ACHN (cell line): Measurements from ENCODE around the gene ZNF429.
"Not testable (repeated sequence)": the region's sequence is repeated elsewhere in the genome, so short reads cannot be mapped to it uniquely, and the experiment has no call there.

Experiments used
- DNase-seq: peaks from one replicate; pipeline ENCODE4 v3.0.0-alpha.2; 2015
- in situ Hi-C: cut with HindIII; loops from 2 replicates; pipeline ENCODE4 v1.10.0; 2017; ENCODE audit warnings: low sequenced_read_pairs, low pct_ligation_motif_present, low pct_unique_long_range_greater_than_20kb

Gene ZNF429

GRCh38 chr19:21508198-21508597 is 2.8 kb downstream of the ZNF429 start:
- in situ Hi-C loops = no loop called here
- DNase-seq = no peak

GRCh38 chr19:21511058-21511457 is 5.7 kb downstream of the ZNF429 start:
- DNase-seq, in situ Hi-C loops: not testable (repeated sequence)

GRCh38 chr19:21512609-21513008 is 7.2 kb downstream of the ZNF429 start:
- DNase-seq, in situ Hi-C loops: not testable (repeated sequence)

DNA sequence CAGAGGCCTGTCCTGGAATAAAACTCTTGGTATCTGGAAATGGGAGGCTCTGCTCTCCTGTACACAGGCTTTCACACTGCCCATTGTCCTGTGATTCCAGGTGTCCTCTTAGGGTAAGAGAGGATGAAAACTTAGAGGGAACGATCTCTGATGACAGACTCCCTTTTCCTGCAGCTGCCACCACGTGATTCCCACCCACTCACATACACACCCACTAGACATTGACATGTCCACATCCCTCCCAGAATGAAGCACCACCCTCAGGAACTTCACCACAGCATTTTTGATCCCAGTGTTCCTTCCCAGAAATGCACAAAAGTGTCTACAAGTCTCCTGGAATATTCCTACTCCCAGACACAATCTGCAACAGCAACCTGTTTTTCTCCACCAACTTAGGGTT is 8.2 kb downstream of the ZNF429 start:
- no peak for DNase-seq
- in situ Hi-C loops = no loop called here

DNA sequence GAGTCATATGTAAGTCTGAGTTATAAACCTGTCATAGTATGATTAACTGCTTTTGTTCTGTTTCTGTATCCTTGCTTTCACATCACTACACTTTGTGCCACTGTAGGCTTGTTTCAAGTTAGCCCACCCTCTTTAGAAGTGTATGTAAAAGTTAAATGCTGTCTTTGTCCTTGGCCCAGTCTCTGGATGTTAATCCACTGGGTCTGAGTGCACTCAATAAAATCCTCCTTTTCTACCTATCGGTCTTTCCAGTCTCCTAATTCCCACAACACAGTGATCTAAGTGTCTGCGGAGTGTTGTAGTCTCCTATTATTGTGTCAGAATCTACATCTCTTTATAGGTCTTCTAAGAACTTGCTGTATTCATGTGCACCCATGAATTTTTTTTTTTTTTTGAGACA is 14.1 kb downstream of the ZNF429 start:
- in situ Hi-C loops = no loop called here
- DNase-seq = no peak

DNA sequence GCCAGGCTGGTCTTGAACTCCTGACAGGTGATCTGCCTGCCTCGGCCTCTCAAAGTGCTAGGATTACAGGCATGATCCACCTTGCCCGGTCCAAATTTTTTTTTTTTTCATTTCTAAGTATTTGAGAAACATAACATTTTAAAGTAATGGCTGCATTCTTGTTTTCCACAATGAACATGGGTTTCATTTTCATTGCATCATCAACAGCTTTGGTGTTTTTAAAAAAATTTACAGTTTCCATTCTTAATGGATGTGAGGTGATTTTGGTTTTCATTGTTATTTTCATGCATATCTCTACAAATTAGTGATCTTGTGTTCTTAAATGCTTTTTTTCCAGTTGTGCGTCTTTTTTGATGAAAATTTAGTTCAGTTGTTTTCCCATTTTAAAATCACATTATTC is 27.5 kb downstream of the ZNF429 start:
- no peak for DNase-seq
- in situ Hi-C loops = no loop called here

GRCh38 chr19:21536741-21537290 is 31.4 kb downstream of the ZNF429 start:
- DNase-seq, in situ Hi-C loops: not testable (repeated sequence)

DNA sequence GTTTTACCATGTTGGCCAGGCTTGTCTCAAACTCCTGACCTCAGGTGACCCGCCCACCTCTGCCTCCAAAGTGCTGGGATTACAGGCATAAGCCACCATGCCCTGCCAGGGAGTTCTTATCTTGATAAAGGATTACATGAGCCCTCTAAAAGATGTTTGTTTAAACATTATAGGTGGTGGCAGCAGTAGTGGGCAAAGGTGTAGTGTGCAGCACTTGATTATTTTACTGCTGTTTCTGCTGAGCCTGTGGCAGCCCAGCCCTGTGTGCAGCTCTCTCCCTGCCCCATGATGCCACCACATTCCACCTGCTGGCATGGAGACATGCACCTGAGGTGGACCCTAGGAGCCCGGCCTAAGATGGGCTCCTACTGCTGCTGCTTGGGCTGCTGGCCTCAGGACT is 54.0 kb downstream of the ZNF429 start:
- no peak for DNase-seq
- in situ Hi-C loops = no loop called here

GRCh38 chr19:21564406-21564805 is 59.0 kb downstream of the ZNF429 start:
- no peak for DNase-seq
- in situ Hi-C loops = no loop called here

DNA sequence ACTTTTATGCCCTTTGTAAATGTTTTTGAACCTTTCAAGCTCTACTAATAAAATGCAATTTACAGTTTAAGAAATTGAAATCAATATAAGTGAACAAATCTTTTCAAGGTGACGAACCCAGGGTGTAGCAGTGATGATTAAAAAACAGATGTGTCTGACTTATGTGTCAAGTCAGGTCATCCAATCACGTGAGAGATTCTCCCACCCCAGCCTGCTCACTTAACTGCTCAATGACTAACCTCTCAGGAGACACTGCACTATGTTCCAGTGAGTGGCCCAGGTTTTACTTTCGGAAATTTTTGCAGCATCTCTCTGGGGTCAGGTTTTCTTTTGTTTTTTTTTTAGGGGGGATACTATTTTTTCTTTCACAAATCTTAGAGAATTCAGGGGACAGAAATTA is 60.7 kb downstream of the ZNF429 start:
- DNase-seq = no peak
- in situ Hi-C loops = no loop called here

- DNase-seq, in situ Hi-C loops: not testable (repeated sequence)
These were observed 62.4 kb downstream of the ZNF429 start for GRCh38 chr19:21567806-21568205.

DNA sequence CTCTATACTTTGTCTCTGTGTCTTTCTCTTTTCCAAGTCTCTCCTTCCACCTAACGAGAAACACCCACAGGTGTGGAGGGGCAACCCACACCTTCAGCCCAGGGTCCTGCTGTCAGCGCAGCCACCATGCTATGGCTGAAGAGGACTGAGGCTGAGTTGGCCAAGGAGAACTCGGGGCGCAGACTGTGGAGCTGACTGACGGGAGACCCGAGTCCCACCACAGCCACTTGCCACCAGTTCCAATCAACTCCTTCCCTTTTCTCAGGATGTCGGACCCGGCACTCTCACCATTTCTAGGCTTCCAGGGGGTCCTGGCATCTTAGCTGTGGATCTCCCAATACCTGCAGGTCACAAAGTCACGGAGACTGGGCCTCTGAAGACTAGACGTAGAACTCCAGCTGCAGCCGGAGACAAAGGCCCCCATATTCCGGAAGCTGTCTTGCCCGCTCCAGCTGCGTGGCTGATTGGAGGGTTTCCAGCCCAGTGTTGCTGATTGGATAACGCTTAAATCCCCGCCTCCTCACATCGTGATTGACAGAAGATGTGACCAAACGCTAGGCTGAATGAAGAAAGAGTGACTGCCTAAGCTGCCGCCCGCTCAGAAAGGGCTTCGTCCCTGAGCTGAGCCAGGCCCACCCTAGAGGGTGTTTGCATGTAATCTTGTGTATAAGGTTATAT is 63.6 kb downstream of the ZNF429 start:
- in situ Hi-C loops = no loop called here
- DNase-seq = no peak

DNA sequence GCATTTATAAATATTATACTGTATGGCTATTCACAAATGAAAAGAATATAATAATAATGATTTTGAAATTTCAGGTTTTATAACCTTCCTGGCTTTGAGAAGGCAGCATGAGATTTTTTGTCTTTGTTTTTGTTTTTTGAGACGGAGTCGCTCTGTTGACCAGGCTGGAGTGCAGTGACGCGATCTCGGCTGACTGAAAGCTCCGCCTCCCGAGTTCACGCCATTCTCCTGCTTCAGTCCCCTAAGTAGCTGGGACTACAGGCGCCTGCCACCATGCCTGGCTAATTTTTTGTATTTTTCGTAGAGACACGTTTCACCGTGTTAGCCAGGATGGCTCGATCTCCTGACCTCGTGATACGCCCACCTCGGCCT is 64.1 kb downstream of the ZNF429 start:
- DNase-seq = no peak
- in situ Hi-C loops = no loop called here

DNA sequence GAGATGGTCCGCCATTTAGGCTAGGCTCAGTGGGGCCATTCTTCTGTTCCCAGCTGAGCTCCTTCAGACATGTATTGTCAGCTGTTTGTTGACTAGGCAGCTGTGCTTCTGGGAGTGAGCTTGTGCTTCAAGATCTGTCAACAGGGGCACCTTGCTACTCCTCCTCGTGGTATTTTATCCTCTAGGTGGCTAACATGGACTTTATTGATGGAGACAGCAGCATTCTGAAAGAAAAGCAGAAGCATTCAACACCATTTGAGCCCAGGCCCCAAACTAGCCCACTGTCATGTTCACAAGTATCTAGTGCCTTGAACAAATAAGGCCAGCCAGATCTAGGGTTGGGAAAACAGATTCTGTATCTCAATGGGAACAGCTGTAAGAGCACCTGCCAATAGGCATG is 65.9 kb downstream of the ZNF429 start:
- in situ Hi-C loops = no loop called here
- DNase-seq = no peak

DNA sequence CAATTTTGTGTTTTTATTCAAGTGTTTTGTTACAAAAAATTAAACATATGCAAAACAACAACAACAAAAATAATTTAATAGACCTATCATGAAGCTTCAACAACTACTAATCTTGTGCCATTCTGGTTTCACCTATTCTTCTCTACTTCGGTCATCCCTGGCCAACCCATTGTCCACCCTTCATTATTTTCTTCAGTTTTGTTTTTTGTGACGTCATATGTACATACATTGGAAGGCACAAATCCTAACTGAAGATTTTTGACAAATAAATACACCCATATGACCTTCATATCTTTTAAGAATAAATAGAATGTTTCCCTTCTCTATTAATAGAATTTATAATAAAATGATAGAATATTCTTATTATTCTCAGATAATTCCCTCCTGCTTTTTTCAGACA is 69.2 kb downstream of the ZNF429 start:
- no peak for DNase-seq
- in situ Hi-C loops = no loop called here

DNA sequence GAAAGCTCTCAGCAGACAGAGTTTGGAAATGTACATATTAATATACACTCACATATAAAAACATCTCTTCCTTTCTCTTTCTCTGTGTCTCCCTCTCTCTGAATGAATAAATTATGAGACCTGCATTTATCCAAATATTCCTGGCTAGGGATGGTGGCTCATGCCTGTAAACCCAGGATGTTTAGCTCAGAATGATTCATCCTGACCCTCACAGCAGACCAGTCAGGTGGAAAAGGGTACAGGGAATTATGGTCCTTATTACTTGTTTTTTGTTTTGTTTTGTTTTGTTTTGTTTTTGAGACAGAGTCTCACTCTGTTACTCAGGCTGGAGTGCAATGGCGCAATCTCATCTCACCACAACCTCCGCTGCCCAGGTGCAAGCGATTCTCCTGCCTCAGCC is 71.1 kb downstream of the ZNF429 start:
- no peak for DNase-seq
- in situ Hi-C loops = no loop called here

DNA sequence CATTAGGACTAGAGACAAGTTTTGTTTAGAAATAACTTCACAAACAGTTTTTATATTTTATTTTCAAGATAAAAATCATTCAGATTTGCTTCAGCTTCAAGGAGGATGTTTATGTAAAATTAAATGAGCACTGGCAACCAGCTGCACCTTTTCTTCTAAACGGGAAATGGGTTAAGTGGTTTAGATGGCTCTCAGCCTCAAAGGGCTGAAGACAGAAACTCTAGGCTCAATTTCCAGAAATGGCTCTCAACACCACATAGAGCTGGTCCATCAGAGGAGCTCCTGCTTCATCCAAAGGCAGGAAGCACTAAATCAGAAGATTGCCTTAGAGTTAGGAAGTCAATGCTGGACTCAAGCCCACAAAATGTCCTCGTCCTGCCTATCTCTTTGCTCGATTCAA is 74.7 kb downstream of the ZNF429 start:
- no peak for DNase-seq
- in situ Hi-C loops = no loop called here

DNA sequence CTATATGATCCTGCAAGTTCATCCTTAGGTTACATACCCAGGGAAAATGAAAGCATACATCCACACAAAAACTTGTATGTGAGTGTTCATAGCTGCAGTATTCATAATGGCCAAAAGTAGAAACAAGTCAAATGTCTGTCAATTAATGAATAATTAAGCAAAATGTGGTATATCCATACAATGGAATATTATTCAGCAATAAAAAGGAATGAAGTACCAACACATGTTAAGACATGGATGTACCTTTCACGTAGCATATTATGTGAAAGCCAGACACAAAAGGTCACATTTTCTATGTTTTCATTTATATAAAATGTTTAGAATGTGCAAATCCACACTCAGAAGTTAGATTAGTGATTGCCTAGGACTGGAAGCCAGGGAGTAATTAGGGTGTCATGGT is 75.4 kb downstream of the ZNF429 start:
- no peak for DNase-seq
- in situ Hi-C loops = no loop called here

DNA sequence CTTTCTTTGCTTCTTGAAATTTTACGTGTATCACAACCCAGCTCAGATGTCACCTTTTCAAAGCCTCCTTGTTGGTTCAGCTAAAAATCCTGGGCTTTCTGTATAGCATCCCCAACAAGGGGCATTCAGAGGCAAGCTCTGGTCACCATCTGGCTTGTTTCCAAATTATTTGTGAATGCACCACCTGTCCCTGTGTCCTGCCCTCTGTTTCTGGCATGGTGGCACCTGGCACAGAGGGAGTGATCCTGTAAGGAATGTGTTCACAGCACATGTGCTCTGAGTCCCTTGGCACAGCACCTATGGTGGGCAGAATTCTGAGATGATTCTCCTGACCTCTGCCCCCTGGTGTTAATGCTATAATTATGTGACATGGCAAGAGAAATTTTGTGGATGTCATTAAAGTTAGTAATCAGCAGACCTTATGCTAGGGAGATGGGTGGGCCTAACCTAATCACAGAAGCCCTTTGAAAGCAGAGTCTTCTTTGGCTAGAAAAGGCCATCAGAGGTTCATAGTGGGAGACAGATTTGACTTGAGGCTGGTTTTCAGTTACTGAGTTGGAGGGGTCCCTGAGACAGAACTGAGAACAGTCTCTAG is 76.3 kb downstream of the ZNF429 start:
- no peak for DNase-seq
- in situ Hi-C loops = no loop called here

GRCh38 chr19:21584537-21584936 is 79.1 kb downstream of the ZNF429 start:
- no peak for DNase-seq
- in situ Hi-C loops = no loop called here
